HEK293T (cell line): ENCODE measurements around the gene TRPM8.

Experiments
- CTCF ChIA-PET: fragments of 350-600 bp; formaldehyde crosslinking; extraction: SDS; loops from one replicate; lab custom pipeline; 2021; ENCODE audit warnings: antibody characterized with exemption, inconsistent platforms; lab: Yijun Ruan, JAX
- POLR2A ChIA-PET: fragments of 350-600 bp; formaldehyde crosslinking; extraction: SDS; loops from one replicate; lab custom pipeline; 2020; ENCODE audit warnings: antibody characterized with exemption, inconsistent platforms; lab: Yijun Ruan, JAX
- DNase-seq: peaks from one replicate; pipeline ENCODE4 v3.0.0; 2012; ENCODE audit warnings: mixed read lengths; ENCODE audit errors: extremely low spot score
- ARNT ChIP-seq: fragments of 450-650 bp; IDR thresholded peaks from 2 replicates; pipeline ENCODE4 v1.6.1; 2017; ENCODE audit warnings: mild to moderate bottlenecking
- BHLHE40 ChIP-seq: fragments of 450-650 bp; IDR thresholded peaks from 2 replicates; pipeline ENCODE4 v1.6.1; 2016; ENCODE audit warnings: mild to moderate bottlenecking, moderate library complexity, borderline replicate concordance
- CTBP1 ChIP-seq: fragments of 450-650 bp; IDR thresholded peaks from 2 replicates; pipeline ENCODE4 v1.6.1; 2016; ENCODE audit warnings: borderline replicate concordance
- ELF4 ChIP-seq: fragments of 450-650 bp; IDR thresholded peaks from 2 replicates; pipeline ENCODE4 v1.6.1; 2017; ENCODE audit warnings: antibody characterized with exemption
- FOXA1 ChIP-seq: fragments of 450-650 bp; IDR thresholded peaks from 2 replicates; pipeline ENCODE4 v1.6.1; 2016; ENCODE audit warnings: mild to moderate bottlenecking
- FOXK2 ChIP-seq: fragments of 450-650 bp; IDR thresholded peaks from 2 replicates; pipeline ENCODE4 v1.6.1; 2016; ENCODE audit warnings: mild to moderate bottlenecking
- FOXM1 ChIP-seq: fragments of 450-650 bp; IDR thresholded peaks from 2 replicates; pipeline ENCODE4 v1.6.1; 2017; ENCODE audit warnings: mild to moderate bottlenecking, borderline replicate concordance
- HDGF ChIP-seq: fragments of 450-650 bp; IDR thresholded peaks from 2 replicates; pipeline ENCODE4 v1.6.1; 2017; ENCODE audit warnings: antibody characterized with exemption, borderline replicate concordance
- L3MBTL2 ChIP-seq: fragments of 450-650 bp; conservative IDR thresholded peaks from 2 replicates; pipeline ENCODE4 v1.6.1; 2016; ENCODE audit warnings: mild to moderate bottlenecking
- LEF1 ChIP-seq: fragments of 450-650 bp; IDR thresholded peaks from 2 replicates; pipeline ENCODE4 v1.6.1; 2017; ENCODE audit warnings: mild to moderate bottlenecking, borderline replicate concordance
- NFRKB ChIP-seq: fragments of 450-650 bp; IDR thresholded peaks from 2 replicates; pipeline ENCODE4 v1.6.1; 2016; ENCODE audit warnings: mild to moderate bottlenecking, moderate library complexity
- SP1 ChIP-seq: fragments of 450-650 bp; IDR thresholded peaks from 2 replicates; pipeline ENCODE4 v1.6.1; 2017
- SUZ12 ChIP-seq: fragments of 450-650 bp; IDR thresholded peaks from 2 replicates; pipeline ENCODE4 v1.6.1; 2016; ENCODE audit warnings: mild to moderate bottlenecking
- TARDBP ChIP-seq: fragments of 450-650 bp; IDR thresholded peaks from 2 replicates; pipeline ENCODE4 v1.6.1; 2016
- ZNF384 ChIP-seq: fragments of 450-650 bp; IDR thresholded peaks from 2 replicates; pipeline ENCODE4 v1.6.1; 2016
- TF ChIP-seq, protein P1 (sequence below): fragments of 450-650 bp; IDR thresholded peaks from 2 replicates; pipeline ENCODE4 v1.6.1; 2016

Gene TRPM8

DNA sequence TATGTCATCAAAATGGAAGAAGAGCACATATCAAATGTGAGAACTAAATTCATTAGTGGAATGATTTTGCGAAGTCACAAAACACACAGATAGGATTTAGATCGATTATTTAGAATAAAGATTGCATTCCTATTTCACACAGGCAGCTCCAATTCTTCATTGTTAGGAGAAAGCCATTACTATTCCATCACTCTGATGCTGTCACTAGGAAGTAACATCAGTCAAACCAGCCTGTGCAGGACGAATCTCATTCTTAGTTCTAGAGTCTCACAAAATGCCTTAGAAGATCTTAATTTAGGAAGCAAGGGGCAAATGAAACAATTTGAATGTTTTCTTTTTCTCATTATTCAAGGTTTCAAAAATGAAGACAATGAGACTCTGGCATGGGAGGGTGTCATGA is 89.3 kb downstream of the TRPM8 start:
- CTCF ChIA-PET: no interaction called here
- TF ChIP-seq, protein P1, sequence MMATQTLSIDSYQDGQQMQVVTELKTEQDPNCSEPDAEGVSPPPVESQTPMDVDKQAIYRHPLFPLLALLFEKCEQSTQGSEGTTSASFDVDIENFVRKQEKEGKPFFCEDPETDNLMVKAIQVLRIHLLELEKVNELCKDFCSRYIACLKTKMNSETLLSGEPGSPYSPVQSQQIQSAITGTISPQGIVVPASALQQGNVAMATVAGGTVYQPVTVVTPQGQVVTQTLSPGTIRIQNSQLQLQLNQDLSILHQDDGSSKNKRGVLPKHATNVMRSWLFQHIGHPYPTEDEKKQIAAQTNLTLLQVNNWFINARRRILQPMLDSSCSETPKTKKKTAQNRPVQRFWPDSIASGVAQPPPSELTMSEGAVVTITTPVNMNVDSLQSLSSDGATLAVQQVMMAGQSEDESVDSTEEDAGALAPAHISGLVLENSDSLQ: no peak
- TF ChIP-seq ELF4 (no peak), FOXM1 (no peak), SUZ12 (no peak), ZNF384 (no peak), ARNT (no peak), BHLHE40 (no peak), LEF1 (no peak), SP1 (no peak), CTBP1 (no peak), FOXA1 (no peak), FOXK2 (no peak), NFRKB (no peak), L3MBTL2 (no peak), TARDBP (no peak), HDGF (no peak)
- no peak for DNase-seq
- POLR2A ChIA-PET: no interaction called here

DNA sequence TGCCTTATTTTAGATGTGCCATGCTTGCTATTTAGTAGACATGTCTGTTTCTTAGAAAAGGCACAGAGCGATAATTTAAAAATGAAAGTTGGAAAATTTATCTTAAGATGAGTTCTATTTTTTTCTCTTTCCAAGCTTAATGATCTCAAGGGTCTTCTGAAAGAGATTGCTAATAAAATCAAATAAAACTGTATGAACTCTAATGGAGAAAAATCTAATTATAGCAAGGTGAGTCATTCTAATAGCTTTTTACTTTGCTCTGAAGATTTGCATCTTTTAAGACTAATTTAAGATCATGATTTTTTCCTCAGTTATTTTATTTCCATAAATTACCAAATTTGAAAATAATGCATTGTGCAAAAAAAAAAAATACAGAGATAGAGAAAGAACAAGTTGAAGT is 97.3 kb downstream of the TRPM8 start:
- no peak for TF ChIP-seq HDGF
- TF ChIP-seq CTBP1: no peak
- no peak for TF ChIP-seq ZNF384
- no peak for TF ChIP-seq FOXA1
- TF ChIP-seq ARNT: no peak
- no peak for TF ChIP-seq BHLHE40
- POLR2A ChIA-PET: no interaction called here
- CTCF ChIA-PET: interaction anchor here (0.6 kb wide), 1 partner anchor 517 kb away, joined by 3 read pairs; no protein-coding TSS in a partner anchor
- no peak for DNase-seq

DNA sequence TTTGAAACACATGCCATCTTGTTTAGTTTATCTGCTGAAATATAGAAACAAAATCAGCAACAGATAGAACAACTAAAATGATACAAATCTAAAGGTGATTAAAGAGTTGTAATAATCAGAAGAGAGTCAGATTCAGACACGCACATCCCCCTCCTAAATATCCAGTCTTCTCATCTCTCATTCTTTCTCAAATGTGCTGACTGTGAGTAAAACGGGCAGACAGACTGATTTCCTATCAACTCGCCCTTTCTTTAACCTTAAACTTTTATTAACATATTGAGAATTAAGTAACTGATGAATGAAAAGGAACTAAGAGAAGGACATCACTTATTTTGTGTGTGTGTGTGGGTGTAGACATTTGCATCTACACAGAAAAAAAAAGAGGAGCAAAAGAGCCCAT is 98.7 kb downstream of the TRPM8 start:
- CTCF ChIA-PET: no interaction called here
- DNase-seq: no peak
- POLR2A ChIA-PET: no interaction called here
- TF ChIP-seq FOXM1 (no peak), ZNF384 (no peak), SP1 (no peak)

DNA sequence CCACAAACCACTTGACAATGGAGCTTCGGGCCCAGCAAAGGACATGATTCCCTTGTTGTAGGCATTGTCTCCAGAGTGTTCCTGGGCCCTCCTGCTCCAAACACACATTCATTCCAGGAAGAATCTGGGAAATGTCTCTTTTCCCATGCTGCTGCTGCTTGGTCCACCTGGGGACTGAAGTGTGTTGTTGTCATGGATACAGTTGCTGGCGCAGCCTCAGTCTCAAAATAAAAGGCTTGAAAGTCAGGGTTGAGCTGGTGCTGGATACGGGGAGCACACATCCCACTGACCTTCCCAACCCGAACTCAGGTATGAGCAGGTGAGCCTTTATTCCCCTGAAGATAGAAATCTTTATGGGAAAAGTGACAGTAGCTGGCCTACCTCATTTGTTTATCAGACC is 102.7 kb downstream of the TRPM8 start:
- CTCF ChIA-PET: no interaction called here
- no peak for DNase-seq
- POLR2A ChIA-PET: no interaction called here
- TF ChIP-seq LEF1 (no peak), ELF4 (no peak), FOXM1 (no peak), NFRKB (no peak), L3MBTL2 (no peak), ZNF384 (no peak), CTBP1 (no peak), SUZ12 (no peak)
- TF ChIP-seq, protein P1: no peak

DNA sequence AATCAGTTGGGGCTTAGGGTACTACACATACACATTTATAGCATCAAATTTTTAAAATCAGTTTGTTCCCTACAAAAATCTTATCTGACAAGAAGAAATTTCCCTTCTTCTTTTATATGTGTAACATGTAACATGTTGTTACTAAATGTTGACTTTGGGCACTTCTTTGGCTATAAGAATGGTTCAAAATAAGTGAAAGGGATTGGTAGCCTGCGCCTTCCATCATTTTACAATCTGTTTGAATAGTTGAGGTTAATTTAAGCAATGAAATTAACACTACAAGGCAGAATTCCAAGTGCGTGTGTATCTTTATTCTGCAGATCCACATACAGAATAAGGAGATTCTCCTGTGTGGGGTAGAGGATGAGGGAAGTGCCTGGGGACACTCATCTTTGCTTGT is 103.2 kb downstream of the TRPM8 start:
- CTCF ChIA-PET: no interaction called here
- no peak for DNase-seq
- POLR2A ChIA-PET: no interaction called here
- TF ChIP-seq CTBP1 (no peak), NFRKB (no peak), ZNF384 (no peak), SP1 (no peak), HDGF (no peak), LEF1 (no peak), SUZ12 (no peak), TARDBP (no peak), ELF4 (no peak), FOXK2 (no peak), FOXM1 (no peak), ARNT (no peak), FOXA1 (no peak), L3MBTL2 (no peak), BHLHE40 (no peak)
- TF ChIP-seq, protein P1: no peak

DNA sequence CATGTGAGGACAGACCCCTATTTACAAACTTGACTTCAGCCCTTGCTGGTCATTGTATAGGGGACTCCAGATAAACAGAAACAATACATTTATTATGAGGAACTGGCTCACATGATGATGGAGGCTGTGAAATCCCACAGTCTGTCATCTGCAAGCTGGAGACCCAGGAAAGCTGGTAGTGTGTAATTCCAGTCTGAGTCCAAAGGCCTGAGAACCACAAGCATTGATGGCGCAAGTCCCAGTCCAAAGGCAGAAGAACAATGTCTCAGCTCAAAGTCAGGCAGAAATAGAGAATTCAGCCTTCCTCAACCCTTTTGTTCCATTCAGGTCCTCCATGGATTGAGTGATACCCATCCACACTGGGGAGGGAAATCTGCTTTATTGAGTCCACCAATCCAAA is 105.3 kb downstream of the TRPM8 start:
- TF ChIP-seq NFRKB: no peak
- POLR2A ChIA-PET: no interaction called here
- no peak for DNase-seq
- CTCF ChIA-PET: no interaction called here

DNA sequence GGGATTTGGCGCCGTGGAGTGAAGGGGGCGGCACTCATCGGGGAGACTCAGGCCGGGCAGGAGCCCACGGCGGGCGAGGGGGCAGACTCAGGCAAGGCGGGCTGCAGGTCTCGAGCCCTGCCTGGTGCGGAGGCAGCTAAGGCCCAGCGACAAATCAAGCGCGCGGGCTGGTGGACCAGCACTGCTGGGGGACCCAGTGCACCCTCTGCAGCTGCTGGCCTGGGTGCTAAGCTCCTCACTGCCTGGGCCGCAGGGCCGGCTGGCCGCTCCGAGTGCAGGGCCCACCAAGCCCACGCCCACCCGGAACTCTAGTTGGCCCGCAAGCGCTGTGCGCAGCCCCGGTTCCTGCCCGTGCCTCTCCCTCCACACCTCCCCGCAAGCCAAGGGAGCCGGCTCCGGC is 107.1 kb downstream of the TRPM8 start:
- ChIA-PET CTCF (no interaction called here), POLR2A (no interaction called here)
- DNase-seq: no peak
- TF ChIP-seq FOXK2: no peak
- no peak for TF ChIP-seq HDGF
- no peak for TF ChIP-seq CTBP1
